ENCODE measurements around the gene GCDH. TPM values are rescaled to one million over a fixed set of nuclear protein-coding genes. Genes with fewer than 3 reads are reported as not detected.
A peak's percentile ranks its signal among the peaks of the same experiment; 100 is the strongest.

The GCDH gene
- total and polyA plus RNA-seq, 2 of the 8 experiments (the other 6 are each of a cell fraction or from before 2014, with no cell fraction given): 67.3 to 89.4 TPM

GRCh38 chr19:12888006-12888603, 2.9 kb upstream of the GCDH start:
- CTCF ChIA-PET (ENCODE audit: partially characterized antibody): interaction anchor here (1.1 to 1.8 kb wide), 3 partner anchors 25 to 141 kb away, joined by 4 to 10 read pairs (median 6); no protein-coding TSS in a partner anchor
- no peak overlapping the region for H4K8ac ChIP-seq (ENCODE audit: extremely low read depth, insufficient read depth, low read length)

More at GRCh38 chr19:12888006-12888603, 2.9 kb upstream of the GCDH start:
- 81% methylated on average over 5 of the region's 5 CpGs; no CpG with 5 or more reads in 1 of the 2 experiments for WGBS, 2 experiments (ENCODE audit: extremely low coverage in 1 of 2, insufficient coverage in 1 of 2, insufficient read length in 1 of 2, insufficient replicate concordance in 2 of 2, low coverage in 1 of 2, low lambda C conversion rate in 2 of 2, missing lambda C conversion rate in 1 of 2)
- Histone ChIP-seq H2BK120ac (replicated peaks; ENCODE audit: low read depth, low read length) (no peak overlapping the region), H2BK12ac (ENCODE audit: low read depth, low read length) (no peak overlapping the region), H3K9me3 (ENCODE audit: insufficient read depth in 2 of 2, low read depth in 1 of 2, low read length in 1 of 2) (no peaks in the 10 kb centered on the region; a peak in 2 of 4 replicates), H2BK5ac (ENCODE audit: low read depth, low read length) (no peak overlapping the region), H4K20me1 (replicated peaks in 1 of 2; ENCODE audit: control insufficient read depth in 1 of 2, insufficient read depth in 2 of 2, low read length in 2 of 2) (peaks cover 0 to 8% of the 10 kb centered on the region in 2 experiments), H3K23ac (ENCODE audit: insufficient read length) (no peak overlapping the region), H3K27ac (ENCODE audit: low read depth, low read length) (no peak overlapping the region), H3K4me1 (replicated peaks in 1 of 4; ENCODE audit: control insufficient read depth in 3 of 4, insufficient read depth in 4 of 4, low read length in 3 of 4) (peaks cover 0 to 10% (median 9%) of the 10 kb centered on the region in 4 experiments; a peak in 5 of 7 replicates), H2AK5ac (ENCODE audit: low read depth, low read length) (no peak overlapping the region; the same call in 1 of the 2 replicates), H2BK15ac (ENCODE audit: low read length) (peak overlapping the region; percentile 65; the same call in 1 of the 2 replicates), H3K79me2 (ENCODE audit: control insufficient read depth in 1 of 2, insufficient read depth in 2 of 2, low read length in 2 of 2) (peaks cover 0 to 12% of the 10 kb centered on the region in 2 experiments; a peak in 1 of 4 replicates), H3K36me3 (ENCODE audit: control insufficient read depth in 2 of 4, insufficient read depth in 4 of 4, low read length in 3 of 4) (peaks cover 0 to under 1% (median 0%) of the 10 kb centered on the region in 4 experiments; a peak in 2 of 8 replicates), H3K4me2 (ENCODE audit: insufficient read depth in 1 of 2, low read depth in 2 of 2, low read length in 2 of 2) (no peak overlapping the region), H3K4ac (replicated peaks; ENCODE audit: insufficient read length, low read depth, low read length) (no peak overlapping the region), H2AFZ (ENCODE audit: low read length) (no peak overlapping the region), H3K23me2 (ENCODE audit: low read depth, low read length) (peaks cover 17% of the 10 kb centered on the region; the same call in 1 of the 2 replicates), H2BK20ac (ENCODE audit: low read length) (no peak overlapping the region), H4K91ac (replicated peaks; ENCODE audit: insufficient read length, low read length) (no peak overlapping the region), H3K56ac (replicated peaks; ENCODE audit: insufficient read length, low read depth, low read length) (no peak overlapping the region), H3K9ac (replicated peaks in 1 of 4; ENCODE audit: extremely low read depth in 1 of 4, low read depth in 3 of 4, low read length in 3 of 4) (no peak overlapping the region), H3K18ac (ENCODE audit: extremely low read depth, low read length) (no peak overlapping the region), H3K79me1 (ENCODE audit: low read depth, low read length) (0 out of 2 replicates have a peak, but pooled peaks cover 3% of the 10 kb centered on the region), H4K5ac (ENCODE audit: insufficient read length, low read depth, low read length) (no peak overlapping the region), H3K27me3 (replicated peaks in 1 of 4; ENCODE audit: control insufficient read depth in 3 of 4, extremely low read depth in 1 of 4, insufficient read depth in 3 of 4, low read length in 3 of 4) (peaks cover 0 to 9% (median 4%) of the 10 kb centered on the region in 4 experiments; a peak in 4 of 7 replicates), H3K4me3 (ENCODE audit: extremely low read depth in 1 of 4, insufficient read depth in 2 of 4, low read depth in 3 of 4, low read length in 4 of 4) (no peak overlapping the region), H3K14ac (ENCODE audit: insufficient read length) (no peak overlapping the region)
- TF ChIP-seq YY1 (IDR thresholded peaks at IDR 0.05; ENCODE audit: low read depth, low read length) (0 out of 2 replicates have a peak, but pooled peaks have one; percentile 51), CHD2 (IDR thresholded peaks at IDR 0.05; ENCODE audit: low read length) (no peak)
- POLR2A ChIA-PET (ENCODE audit: partially characterized antibody): interaction anchor here (0.7 to 10.5 kb wide), 13 partner anchors 7 to 128 kb away, joined by 3 to 110 read pairs (median 3); partner anchors contain the start of genes DNASE2, FARSA, GADD45GIP1 and KLF1
- FAIRE-seq (no peak), DNase-seq (ENCODE audit: low read depth in 1 of 2, low spot score in 2 of 2) (no peak)
